Neural cell (in vitro differentiated cells): Measurements from ENCODE around the gene TSPAN16. TPM values are rescaled to one million over a fixed set of nuclear protein-coding genes. Genes with fewer than 3 reads are reported as not detected.

Experiments
- H2AFZ ChIP-seq: fragments of 200-600, 300-800 bp; sonication (generic), shearing (Covaris generic); 2 replicates; pipeline ENCODE4 v1.6.0; 2014; ENCODE audit warnings: low read depth, mild to moderate bottlenecking, antibody characterized with exemption, low read length, moderate library complexity
- H3F3A ChIP-seq: fragments of 200-600 bp; shearing (Covaris generic); 2 replicates; pipeline ENCODE4 v1.6.1; 2016; ENCODE audit warnings: mild to moderate bottlenecking, moderate library complexity, mixed read lengths, antibody characterized with exemption, low read length; ENCODE audit not compliant: insufficient read depth, poor library complexity, severe bottlenecking
- H3K27ac ChIP-seq: fragments of 200-600, 300-800 bp; sonication (generic), shearing (Covaris generic); 2 replicates; pipeline ENCODE4 v1.5.1; 2014; ENCODE audit warnings: mild to moderate bottlenecking, low read length, moderate library complexity
- H3K27me3 ChIP-seq: fragments of 300-800, 200-600 bp; sonication (generic), shearing (Covaris generic); 2 replicates; pipeline ENCODE4 v1.6.0; 2014; ENCODE audit warnings: mild to moderate bottlenecking, low read depth, low read length, moderate library complexity; ENCODE audit not compliant: insufficient read depth
- H3K36me3 ChIP-seq: fragments of 300-800, 200-600 bp; sonication (generic), shearing (Covaris generic); 2 replicates; pipeline ENCODE4 v1.5.1; 2014; ENCODE audit warnings: mild to moderate bottlenecking, antibody characterized with exemption, low read length, moderate library complexity; ENCODE audit not compliant: insufficient read depth
- H3K4me2 ChIP-seq: fragments of 300-800, 200-600 bp; sonication (generic), shearing (Covaris generic); 2 replicates; pipeline ENCODE4 v1.6.0; 2014; ENCODE audit warnings: mild to moderate bottlenecking, low read length
- H3K4me3 ChIP-seq: fragments of 300-800, 200-600 bp; sonication (generic), shearing (Covaris generic); 2 replicates; pipeline ENCODE4 v1.5.1; 2014; ENCODE audit warnings: mild to moderate bottlenecking, low read length, moderate library complexity
- H3K79me2 ChIP-seq: fragments of 200-600 bp; shearing (Covaris generic); replicated peaks from 2 replicates; pipeline ENCODE4 v1.6.0; 2014; ENCODE audit warnings: mild to moderate bottlenecking, low read length, moderate library complexity; ENCODE audit not compliant: insufficient read depth
- H3K9ac ChIP-seq: fragments of 300-800, 200-600 bp; sonication (generic), shearing (Covaris generic); 2 replicates; pipeline ENCODE4 v1.6.1; 2016; ENCODE audit warnings: mild to moderate bottlenecking, low read length, mixed read lengths
- H3K9me2 ChIP-seq: fragments of 200-600 bp; shearing (Covaris generic); 2 replicates; pipeline ENCODE4 v1.6.1; 2016; ENCODE audit warnings: mild to moderate bottlenecking, low read length, mixed read lengths; ENCODE audit not compliant: insufficient read depth
- H3K9me3 ChIP-seq: fragments of 200-600, 300-800 bp; sonication (generic), shearing (Covaris generic); 2 replicates; pipeline ENCODE4 v1.6.1; 2016; ENCODE audit warnings: mild to moderate bottlenecking, mixed run types, low read length, moderate library complexity, mixed read lengths
- H4K20me1 ChIP-seq: fragments of 200-600 bp; shearing (Covaris generic); 2 replicates; pipeline ENCODE4 v1.6.1; 2016; ENCODE audit warnings: mild to moderate bottlenecking, mixed run types; ENCODE audit not compliant: insufficient read depth
- EP300 ChIP-seq: fragments of 450-650 bp; conservative IDR thresholded peaks from 2 replicates; pipeline ENCODE4 v1.6.1; 2014; ENCODE audit warnings: antibody characterized with exemption, mild to moderate bottlenecking, moderate library complexity; ENCODE audit not compliant: poor library complexity, severe bottlenecking
- EZH2 ChIP-seq: fragments of 200-600, 300-800 bp; shearing (Covaris generic), sonication (generic); IDR thresholded peaks from 2 replicates; pipeline ENCODE4 v1.6.1; 2014; ENCODE audit warnings: antibody characterized with exemption, low read length, borderline replicate concordance, mild to moderate bottlenecking; ENCODE audit not compliant: insufficient read depth, poor library complexity, severe bottlenecking
- MXI1 ChIP-seq: fragments of 450-650 bp; conservative IDR thresholded peaks from 2 replicates; pipeline ENCODE4 v1.6.1; 2014; ENCODE audit warnings: antibody characterized with exemption, mild to moderate bottlenecking; ENCODE audit not compliant: poor library complexity, severe bottlenecking
- POLR2AphosphoS5 ChIP-seq: IDR thresholded peaks from 2 replicates; pipeline ENCODE4 v1.6.1; 2012
- RAD21 ChIP-seq: fragments of 450-650 bp; conservative IDR thresholded peaks from 2 replicates; pipeline ENCODE4 v1.6.1; 2014; ENCODE audit warnings: antibody characterized with exemption, mild to moderate bottlenecking, moderate library complexity
- SMC3 ChIP-seq: fragments of 450-650 bp; conservative IDR thresholded peaks from 2 replicates; pipeline ENCODE4 v1.6.1; 2014; ENCODE audit warnings: antibody characterized with exemption, mild to moderate bottlenecking, moderate library complexity; ENCODE audit not compliant: poor library complexity
- TAF1 ChIP-seq: IDR thresholded peaks from 2 replicates; pipeline ENCODE4 v1.6.1; 2012; ENCODE audit warnings: low read depth
- polyA plus RNA-seq: library from polyadenylated mRNA; depleted of rRNA; stranded (reverse); fragments of >200 nt; gene quantifications from 2 replicates; pipeline ENCODE4 v1.2.3, GENCODE V29; 2014
- TF ChIP-seq, protein P1 (sequence below): fragments of 450-650 bp; IDR thresholded peaks from 2 replicates; pipeline ENCODE4 v1.5.1; 2014; ENCODE audit warnings: antibody characterized with exemption, mild to moderate bottlenecking, moderate library complexity; ENCODE audit not compliant: poor library complexity, severe bottlenecking
- TF ChIP-seq, protein P2 (sequence below): IDR thresholded peaks from 2 replicates; pipeline ENCODE4 v1.6.1; 2012; ENCODE audit warnings: borderline replicate concordance

The TSPAN16 gene
- polyA plus RNA-seq, 1 donor from 2014 or later = not detected

DNA sequence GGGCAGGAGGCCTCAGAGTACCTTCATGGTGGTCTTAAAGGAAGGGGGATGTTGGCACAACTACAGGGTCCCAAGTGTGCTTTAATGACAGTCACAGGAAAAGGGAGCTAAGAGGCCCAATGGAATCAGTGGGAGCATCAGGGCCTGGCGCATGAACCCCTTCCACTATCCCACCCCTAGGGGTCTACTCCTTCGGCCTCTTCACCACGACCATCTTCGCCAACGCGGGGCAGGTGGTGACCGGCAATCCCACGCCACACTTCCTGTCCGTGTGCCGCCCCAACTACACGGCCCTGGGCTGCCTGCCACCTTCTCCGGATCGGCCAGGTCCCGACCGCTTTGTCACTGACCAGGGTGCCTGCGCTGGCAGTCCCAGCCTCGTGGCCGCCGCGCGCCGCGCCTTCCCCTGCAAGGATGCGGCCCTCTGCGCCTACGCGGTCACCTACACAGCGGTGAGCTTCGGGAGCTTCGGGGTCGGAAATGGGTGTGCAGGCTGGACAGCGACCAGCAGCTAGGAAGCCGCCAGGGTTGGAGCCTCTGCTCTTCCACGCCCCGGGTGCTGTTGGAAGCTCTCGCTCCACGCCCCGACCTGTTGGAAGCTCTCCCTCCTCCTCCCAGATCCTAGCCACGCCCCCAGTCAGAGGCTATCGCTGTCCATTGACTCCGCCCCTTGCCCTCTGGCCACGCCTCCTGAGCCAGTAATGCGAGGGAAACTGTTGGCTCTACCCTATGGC is 65.2 kb downstream of the TSPAN16 start:
- no peaks in the 10 kb centered on the region for H4K20me1 ChIP-seq
- no peak overlapping the region for H3K4me2 ChIP-seq
- no peaks in the 10 kb centered on the region for H3K9me3 ChIP-seq
- H3K27me3 ChIP-seq = no peaks in the 10 kb centered on the region
- H3K9ac ChIP-seq = no peak overlapping the region
- peaks cover under 1% of the 10 kb centered on the region for H3K79me2 ChIP-seq
- H2AFZ ChIP-seq = no peak overlapping the region
- no peak overlapping the region for H3K27ac ChIP-seq
- TF ChIP-seq MXI1 (no peak), SMC3 (no peak), RAD21 (no peak), EP300 (no peak), EZH2 (no peak), POLR2AphosphoS5 (no peak), TAF1 (no peak)
- TF ChIP-seq, protein P1, sequence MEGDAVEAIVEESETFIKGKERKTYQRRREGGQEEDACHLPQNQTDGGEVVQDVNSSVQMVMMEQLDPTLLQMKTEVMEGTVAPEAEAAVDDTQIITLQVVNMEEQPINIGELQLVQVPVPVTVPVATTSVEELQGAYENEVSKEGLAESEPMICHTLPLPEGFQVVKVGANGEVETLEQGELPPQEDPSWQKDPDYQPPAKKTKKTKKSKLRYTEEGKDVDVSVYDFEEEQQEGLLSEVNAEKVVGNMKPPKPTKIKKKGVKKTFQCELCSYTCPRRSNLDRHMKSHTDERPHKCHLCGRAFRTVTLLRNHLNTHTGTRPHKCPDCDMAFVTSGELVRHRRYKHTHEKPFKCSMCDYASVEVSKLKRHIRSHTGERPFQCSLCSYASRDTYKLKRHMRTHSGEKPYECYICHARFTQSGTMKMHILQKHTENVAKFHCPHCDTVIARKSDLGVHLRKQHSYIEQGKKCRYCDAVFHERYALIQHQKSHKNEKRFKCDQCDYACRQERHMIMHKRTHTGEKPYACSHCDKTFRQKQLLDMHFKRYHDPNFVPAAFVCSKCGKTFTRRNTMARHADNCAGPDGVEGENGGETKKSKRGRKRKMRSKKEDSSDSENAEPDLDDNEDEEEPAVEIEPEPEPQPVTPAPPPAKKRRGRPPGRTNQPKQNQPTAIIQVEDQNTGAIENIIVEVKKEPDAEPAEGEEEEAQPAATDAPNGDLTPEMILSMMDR = no peak
- TF ChIP-seq, protein P2, sequence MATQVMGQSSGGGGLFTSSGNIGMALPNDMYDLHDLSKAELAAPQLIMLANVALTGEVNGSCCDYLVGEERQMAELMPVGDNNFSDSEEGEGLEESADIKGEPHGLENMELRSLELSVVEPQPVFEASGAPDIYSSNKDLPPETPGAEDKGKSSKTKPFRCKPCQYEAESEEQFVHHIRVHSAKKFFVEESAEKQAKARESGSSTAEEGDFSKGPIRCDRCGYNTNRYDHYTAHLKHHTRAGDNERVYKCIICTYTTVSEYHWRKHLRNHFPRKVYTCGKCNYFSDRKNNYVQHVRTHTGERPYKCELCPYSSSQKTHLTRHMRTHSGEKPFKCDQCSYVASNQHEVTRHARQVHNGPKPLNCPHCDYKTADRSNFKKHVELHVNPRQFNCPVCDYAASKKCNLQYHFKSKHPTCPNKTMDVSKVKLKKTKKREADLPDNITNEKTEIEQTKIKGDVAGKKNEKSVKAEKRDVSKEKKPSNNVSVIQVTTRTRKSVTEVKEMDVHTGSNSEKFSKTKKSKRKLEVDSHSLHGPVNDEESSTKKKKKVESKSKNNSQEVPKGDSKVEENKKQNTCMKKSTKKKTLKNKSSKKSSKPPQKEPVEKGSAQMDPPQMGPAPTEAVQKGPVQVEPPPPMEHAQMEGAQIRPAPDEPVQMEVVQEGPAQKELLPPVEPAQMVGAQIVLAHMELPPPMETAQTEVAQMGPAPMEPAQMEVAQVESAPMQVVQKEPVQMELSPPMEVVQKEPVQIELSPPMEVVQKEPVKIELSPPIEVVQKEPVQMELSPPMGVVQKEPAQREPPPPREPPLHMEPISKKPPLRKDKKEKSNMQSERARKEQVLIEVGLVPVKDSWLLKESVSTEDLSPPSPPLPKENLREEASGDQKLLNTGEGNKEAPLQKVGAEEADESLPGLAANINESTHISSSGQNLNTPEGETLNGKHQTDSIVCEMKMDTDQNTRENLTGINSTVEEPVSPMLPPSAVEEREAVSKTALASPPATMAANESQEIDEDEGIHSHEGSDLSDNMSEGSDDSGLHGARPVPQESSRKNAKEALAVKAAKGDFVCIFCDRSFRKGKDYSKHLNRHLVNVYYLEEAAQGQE = no peak
- H3K9me2 ChIP-seq = no peaks in the 10 kb centered on the region
- H3F3A ChIP-seq = no peaks in the 10 kb centered on the region
- peak overlapping the region; percentile 25 for H3K4me3 ChIP-seq
- peaks cover 12% of the 10 kb centered on the region for H3K36me3 ChIP-seq

DNA sequence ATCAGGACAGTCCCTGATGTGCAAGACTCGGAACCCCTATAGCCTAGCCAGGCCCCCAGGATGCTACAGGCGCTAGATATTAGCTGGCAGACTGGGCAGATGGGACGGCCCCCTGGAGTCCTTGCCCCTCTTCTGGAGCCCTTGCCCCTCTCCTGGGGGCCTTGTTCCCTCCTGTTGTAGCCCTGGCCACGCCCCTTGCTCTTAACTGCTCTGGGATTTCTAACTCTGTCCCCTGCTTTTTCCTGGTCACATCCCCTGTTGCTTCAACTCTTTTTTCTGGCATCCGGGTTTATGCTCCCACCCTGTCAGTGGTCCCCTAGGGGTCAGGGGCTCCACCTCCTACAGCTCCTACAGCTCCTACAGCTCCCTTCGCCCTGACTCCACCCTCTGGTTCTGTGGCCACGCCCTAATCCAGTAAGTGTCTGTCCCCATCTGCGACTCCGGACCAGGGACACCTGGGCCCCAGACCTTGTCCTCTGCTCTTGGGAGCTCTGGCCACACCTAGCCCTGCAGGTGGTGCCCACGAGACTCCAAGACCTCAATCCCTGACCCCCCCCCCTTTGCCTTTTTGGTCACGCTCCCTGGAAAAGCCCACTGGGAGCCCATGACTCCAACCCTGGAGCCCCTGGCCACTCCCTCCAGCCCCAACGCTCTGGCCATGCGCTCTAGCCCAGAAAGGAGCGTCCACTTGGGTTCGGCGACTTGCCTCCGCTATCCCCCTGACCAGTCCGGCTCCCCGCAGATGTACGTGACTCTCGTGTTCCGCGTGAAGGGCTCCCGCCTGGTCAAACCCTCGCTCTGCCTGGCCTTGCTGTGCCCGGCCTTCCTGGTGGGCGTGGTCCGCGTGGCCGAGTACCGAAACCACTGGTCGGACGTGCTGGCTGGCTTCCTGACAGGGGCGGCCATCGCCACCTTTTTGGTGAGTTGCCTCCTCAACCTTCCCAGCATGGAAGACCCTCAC is 66.1 kb downstream of the TSPAN16 start:
- Histone ChIP-seq H4K20me1 (no peaks in the 10 kb centered on the region), H3K9ac (no peak overlapping the region), H3K27ac (no peak overlapping the region), H3K4me2 (no peak overlapping the region), H2AFZ (no peak overlapping the region), H3F3A (no peaks in the 10 kb centered on the region), H3K79me2 (no peaks in the 10 kb centered on the region), H3K27me3 (no peaks in the 10 kb centered on the region), H3K9me2 (no peaks in the 10 kb centered on the region), H3K36me3 (peaks cover 12% of the 10 kb centered on the region), H3K4me3 (no peak overlapping the region), H3K9me3 (no peaks in the 10 kb centered on the region)
- TF ChIP-seq, protein P1 = no peak
- TF ChIP-seq SMC3 = no peak
- TF ChIP-seq POLR2AphosphoS5 = no peak
- TF ChIP-seq EP300 = no peak
